AG04449 (cell line): Measurements from ENCODE around the gene BRINP3.

Experiments
- CTCF ChIA-PET: fragments of 350-600 bp; formaldehyde crosslinking; extraction: SDS; loops from one replicate; lab custom pipeline; 2021; ENCODE audit warnings: antibody characterized with exemption; lab: Yijun Ruan, JAX
- POLR2A ChIA-PET: fragments of 400-600, 350-600 bp; formaldehyde crosslinking; extraction: SDS; loops from one replicate; lab custom pipeline; 2020; ENCODE audit warnings: antibody characterized with exemption, inconsistent platforms; lab: Yijun Ruan, JAX
- DNase-seq: peaks from one replicate; pipeline ENCODE4 v3.0.0-alpha.2; 2010; ENCODE audit warnings: low read depth, low spot score
- H3K4me3 ChIP-seq: 2 replicates; pipeline ENCODE4 v1.5.1; 2011; ENCODE audit warnings: low read depth, mild to moderate bottlenecking, control low read depth, low read length
- CTCF ChIP-seq: IDR thresholded peaks from one replicate; pipeline ENCODE4 v1.5.1; 2011; ENCODE audit warnings: mild to moderate bottlenecking, moderate library complexity, low read length, control low read depth, inconsistent platforms; ENCODE audit not compliant: insufficient read depth; ENCODE audit errors: missing control alignments

BRINP3 gene

GRCh38 chr1:190119683-190120082 lies 358.0 kb downstream of the BRINP3 start:
- no peak overlapping the region for H3K4me3 ChIP-seq
- POLR2A ChIA-PET: no interaction called here
- no peak for DNase-seq
- TF ChIP-seq CTCF: no peak
- CTCF ChIA-PET: no interaction called here

GRCh38 chr1:190116921-190117320 lies 360.7 kb downstream of the BRINP3 start:
- TF ChIP-seq CTCF: no peak
- ChIA-PET POLR2A (no interaction called here), CTCF (no interaction called here)
- no peak overlapping the region for H3K4me3 ChIP-seq
- DNase-seq: no peak

GRCh38 chr1:190104961-190105360 lies 372.7 kb downstream of the BRINP3 start:
- no peak for TF ChIP-seq CTCF
- no peak overlapping the region for H3K4me3 ChIP-seq
- CTCF ChIA-PET: no interaction called here
- POLR2A ChIA-PET: no interaction called here
- DNase-seq: no peak

DNA sequence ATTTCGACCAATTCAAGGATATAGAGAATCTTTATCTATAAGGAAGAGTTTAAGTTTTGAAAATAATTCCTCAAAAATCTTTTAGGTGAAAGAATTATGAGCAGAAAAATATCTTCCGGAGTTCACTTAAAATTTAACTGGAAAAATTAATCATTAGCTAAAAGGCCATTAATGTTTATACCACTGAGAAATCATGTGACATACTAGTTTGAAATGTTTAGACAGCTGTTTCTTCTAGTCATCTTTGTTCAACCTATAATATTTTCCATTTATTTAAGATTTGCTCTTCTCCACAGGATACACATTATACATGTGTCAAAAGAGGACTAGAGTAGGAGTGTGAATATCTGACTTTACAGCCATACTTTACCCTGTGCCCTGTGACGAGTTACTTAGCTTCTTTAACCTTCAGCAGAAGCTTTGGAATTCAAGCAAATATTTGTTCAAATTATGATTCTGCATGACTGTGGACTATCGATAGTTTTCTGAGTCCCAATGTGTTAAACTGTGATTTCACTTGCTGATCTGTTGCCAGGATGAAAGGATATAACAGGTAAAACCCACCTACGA lies 374.8 kb downstream of the BRINP3 start:
- ChIA-PET CTCF (no interaction called here), POLR2A (no interaction called here)
- H3K4me3 ChIP-seq: no peak overlapping the region
- TF ChIP-seq CTCF: no peak
- no peak for DNase-seq

- CTCF ChIA-PET: no interaction called here
- POLR2A ChIA-PET: no interaction called here
- no peak overlapping the region for H3K4me3 ChIP-seq
- no peak for DNase-seq
- TF ChIP-seq CTCF: no peak
These were observed 375.9 kb downstream of the BRINP3 start for GRCh38 chr1:190101756-190102155.

- no peak overlapping the region for H3K4me3 ChIP-seq
- TF ChIP-seq CTCF: no peak
- ChIA-PET POLR2A (no interaction called here), CTCF (no interaction called here)
- no peak for DNase-seq
These were observed 378.9 kb downstream of the BRINP3 start for GRCh38 chr1:190098756-190099155.
